Astrocyte (in vitro differentiated cells and primary cell): ENCODE data around the gene RAD51AP1.

Experiments used
- EZH2 ChIP-seq: IDR thresholded peaks from 2 replicates; pipeline ENCODE4 v1.6.1; 2012; ENCODE audit warnings: mild to moderate bottlenecking, low read length, inconsistent platforms; ENCODE audit not compliant: insufficient read depth
- TF ChIP-seq, protein P1 (sequence below): IDR thresholded peaks from 2 replicates; pipeline ENCODE4 v1.5.1; 2011; ENCODE audit warnings: low read depth, mild to moderate bottlenecking, inconsistent platforms, low read length, moderate library complexity; ENCODE audit not compliant: insufficient read depth

- TF ChIP-seq, protein P1, sequence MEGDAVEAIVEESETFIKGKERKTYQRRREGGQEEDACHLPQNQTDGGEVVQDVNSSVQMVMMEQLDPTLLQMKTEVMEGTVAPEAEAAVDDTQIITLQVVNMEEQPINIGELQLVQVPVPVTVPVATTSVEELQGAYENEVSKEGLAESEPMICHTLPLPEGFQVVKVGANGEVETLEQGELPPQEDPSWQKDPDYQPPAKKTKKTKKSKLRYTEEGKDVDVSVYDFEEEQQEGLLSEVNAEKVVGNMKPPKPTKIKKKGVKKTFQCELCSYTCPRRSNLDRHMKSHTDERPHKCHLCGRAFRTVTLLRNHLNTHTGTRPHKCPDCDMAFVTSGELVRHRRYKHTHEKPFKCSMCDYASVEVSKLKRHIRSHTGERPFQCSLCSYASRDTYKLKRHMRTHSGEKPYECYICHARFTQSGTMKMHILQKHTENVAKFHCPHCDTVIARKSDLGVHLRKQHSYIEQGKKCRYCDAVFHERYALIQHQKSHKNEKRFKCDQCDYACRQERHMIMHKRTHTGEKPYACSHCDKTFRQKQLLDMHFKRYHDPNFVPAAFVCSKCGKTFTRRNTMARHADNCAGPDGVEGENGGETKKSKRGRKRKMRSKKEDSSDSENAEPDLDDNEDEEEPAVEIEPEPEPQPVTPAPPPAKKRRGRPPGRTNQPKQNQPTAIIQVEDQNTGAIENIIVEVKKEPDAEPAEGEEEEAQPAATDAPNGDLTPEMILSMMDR, result no peak
- no peak for TF ChIP-seq EZH2
Observed at GRCh38 chr12:4530160-4530559, 8.5 kb upstream of the RAD51AP1 start.
